Fibroblast of the conjunctiva (primary cell): ENCODE measurements around the gene SNCA.

Experiments used
- DNase-seq: peaks from one replicate; pipeline ENCODE4 v3.0.0-alpha.2; 2010; ENCODE audit warnings: low read depth

Gene SNCA

GRCh38 chr4:89813197-89813596 lies 23.8 kb downstream of the SNCA start:
- DNase-seq = no peak

- DNase-seq = no peak
Measured at GRCh38 chr4:89807441-89808140, 29.4 kb downstream of the SNCA start.

- DNase-seq = no peak
Measured at GRCh38 chr4:89805297-89805696, 31.7 kb downstream of the SNCA start.

- DNase-seq = no peak
Measured at GRCh38 chr4:89803915-89804314, 33.0 kb downstream of the SNCA start.

GRCh38 chr4:89803036-89803435 lies 33.9 kb downstream of the SNCA start:
- DNase-seq = no peak

- no peak for DNase-seq
Measured at GRCh38 chr4:89800527-89801103, 36.3 kb downstream of the SNCA start.

- DNase-seq = no peak
Measured at GRCh38 chr4:89800012-89800516, 36.9 kb downstream of the SNCA start.

GRCh38 chr4:89799071-89799470 lies 37.9 kb downstream of the SNCA start:
- DNase-seq = no peak

GRCh38 chr4:89797117-89797516 lies 39.8 kb downstream of the SNCA start:
- DNase-seq = no peak

GRCh38 chr4:89788206-89789072 lies 48.5 kb downstream of the SNCA start:
- no peak for DNase-seq

GRCh38 chr4:89784686-89785231 lies 52.2 kb downstream of the SNCA start:
- no peak for DNase-seq

GRCh38 chr4:89781321-89781720 lies 55.6 kb downstream of the SNCA start:
- DNase-seq = no peak

- DNase-seq = no peak
Measured at GRCh38 chr4:89773805-89774204, 63.2 kb downstream of the SNCA start.

- no peak for DNase-seq
Measured at GRCh38 chr4:89769856-89770255, 67.1 kb downstream of the SNCA start.

- no peak for DNase-seq
Measured at GRCh38 chr4:89767924-89768323, 69.0 kb downstream of the SNCA start.

GRCh38 chr4:89765966-89766365 lies 71.0 kb downstream of the SNCA start:
- peak; percentile 86 for DNase-seq

GRCh38 chr4:89765528-89765927 lies 71.4 kb downstream of the SNCA start:
- no peak for DNase-seq

GRCh38 chr4:89762311-89762710 lies 74.7 kb downstream of the SNCA start:
- no peak for DNase-seq

- no peak for DNase-seq
Measured at GRCh38 chr4:89759426-89759825, 77.5 kb downstream of the SNCA start.

GRCh38 chr4:89757154-89757719 lies 79.7 kb downstream of the SNCA start:
- DNase-seq = no peak

GRCh38 chr4:89755220-89755619 lies 81.7 kb downstream of the SNCA start:
- DNase-seq = peak; percentile 13

- DNase-seq = no peak
Measured at GRCh38 chr4:89754531-89754930, 82.4 kb downstream of the SNCA start.
